Right cardiac atrium (tissue), 5 donors: ENCODE measurements around the gene USP25. TPM values are rescaled to one million over a fixed set of nuclear protein-coding genes. Genes with fewer than 3 reads are reported as not detected.

ENCODE experiments used
- ATAC-seq, 2 donors: fragments of 200-7000 bp; cut with Tn5 transposase; one replicate each; pipeline versions ENCODE4 v1.8.0 to v1.9.1; 2020; ENCODE audit warnings: moderate library complexity in 2 of 2, mild to moderate bottlenecking in 1 of 2
- DNase-seq, 3 donors: peaks; one replicate each; pipeline ENCODE4 v3.0.0-alpha.2; 2020
- H3K27ac ChIP-seq: one replicate; pipeline ENCODE4 v1.5.1; 2013; ENCODE audit warnings: mild to moderate bottlenecking, low read length, control low read depth, moderate library complexity
- H3K27me3 ChIP-seq: one replicate; pipeline ENCODE4 v1.6.1; 2013; ENCODE audit not compliant: control insufficient read depth, insufficient read depth
- H3K4me1 ChIP-seq: one replicate; pipeline ENCODE4 v1.6.1; 2013; ENCODE audit warnings: low read length; ENCODE audit not compliant: control insufficient read depth, insufficient read depth
- H3K4me3 ChIP-seq: one replicate; pipeline ENCODE4 v1.5.1; 2013; ENCODE audit warnings: low read length, control low read depth
- H3K9me3 ChIP-seq: one replicate; pipeline ENCODE4 v1.6.1; 2013; ENCODE audit warnings: low read length; ENCODE audit not compliant: control insufficient read depth
- WGBS: extraction: QIAGEN DNeasy Blood & Tissue Kit; methylation state at CpG from one replicate; pipeline ENCODE4 v1.1.7; 2013; 5-methylcytosine and 5-hydroxymethylcytosine counted together
- intact Hi-C, 4 donors: fragments of 100-400 bp; cut with DNase I; formaldehyde crosslinking; loops; one replicate each; pipeline versions ENCODE4 v1.11.0 to v1.14.0; 2022 to 2023
- polyA plus RNA-seq: library from polyadenylated mRNA; stranded (reverse); fragments of 200-250 nt; gene quantifications from one replicate; pipeline ENCODE4 v1.2.3, GENCODE V29; 2013
- total RNA-seq, 4 donors: library from RNA; stranded (reverse); fragmentation: NEBNext Ultra II Directional; extraction: Animal tissue kit (Norgen Biotek cat#: 25700); gene quantifications; one replicate each; pipeline ENCODE4 v1.2.1, GENCODE V29; 2021
- donor health status: healthy with polysubstance abuse.
- donor health status: DM: no; HTN: yes; CAD: no.
- donor health status: DM: no; HTN: no; CAD: no.
- donor health status: DM: no; HTN: yes; CAD: no; lungs with severe emphysema.
- donor health status: DM: yes; HTN: yes; CAD: no.

USP25 gene
- total and polyA plus RNA-seq, 5 donors, result 31.5 to 60.6 (median 48.7) TPM

DNA sequence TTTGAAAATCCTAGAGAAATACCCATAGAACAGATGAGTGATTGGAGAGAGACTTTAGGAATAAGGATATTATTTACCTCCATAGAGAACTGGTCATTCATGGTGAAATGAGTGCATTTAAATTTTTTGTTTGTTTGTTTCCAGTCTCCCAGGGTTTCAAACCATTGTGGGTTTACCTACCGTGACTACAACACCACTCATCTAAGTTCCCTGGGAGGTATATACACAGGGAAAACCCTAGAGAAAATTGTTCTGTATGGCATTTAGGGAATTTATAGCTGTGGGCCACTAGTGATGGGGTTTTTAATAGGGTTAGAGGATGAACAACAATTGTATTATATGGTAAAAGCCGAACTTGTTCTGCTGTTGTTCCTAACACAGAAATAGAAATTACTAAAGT is 109.2 kb downstream of the USP25 start:
- H3K4me3 ChIP-seq, result no peak overlapping the region
- H3K27me3 ChIP-seq, result no peaks in the 10 kb centered on the region
- 97% methylated on average over 2 of the region's 2 CpGs for WGBS
- DNase-seq, result no peak
- ATAC-seq, result no peak
- H3K27ac ChIP-seq, result no peak overlapping the region
- intact Hi-C loops, result no loop called here
- H3K9me3 ChIP-seq, result no peaks in the 10 kb centered on the region
- H3K4me1 ChIP-seq, result peaks cover 6% of the 10 kb centered on the region

DNA sequence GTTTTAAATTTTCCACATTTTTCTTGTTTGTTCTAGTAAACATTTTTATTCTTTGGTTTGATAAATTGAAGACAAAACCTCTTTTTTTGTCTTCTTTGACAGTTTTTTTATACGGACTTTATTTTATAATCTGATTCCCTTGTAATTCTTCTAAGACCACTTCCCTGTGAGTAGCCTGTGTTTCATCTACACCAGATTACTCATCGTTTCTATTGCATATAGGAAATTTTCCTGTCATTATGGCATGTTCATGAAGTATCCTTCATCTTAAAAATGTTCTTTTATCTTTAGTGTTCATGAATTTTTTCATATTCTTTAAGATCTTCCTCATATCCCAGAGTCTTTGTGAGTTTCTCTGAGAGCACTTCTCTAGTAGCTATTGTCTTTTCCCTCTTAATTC is 109.8 kb downstream of the USP25 start:
- no peaks in the 10 kb centered on the region for H3K27me3 ChIP-seq
- H3K9me3 ChIP-seq, result no peaks in the 10 kb centered on the region
- no peak overlapping the region for H3K27ac ChIP-seq
- peaks cover 6% of the 10 kb centered on the region for H3K4me1 ChIP-seq
- 87% methylated on average over 2 of the region's 2 CpGs for WGBS
- no peak overlapping the region for H3K4me3 ChIP-seq
- DNase-seq (no peak), ATAC-seq (no peak)
- intact Hi-C loops, result no loop called here

GRCh38 chr21:15840406-15840805 is 110.6 kb downstream of the USP25 start:
- 84% methylated on average over 3 of the region's 3 CpGs for whole genome bisulfite sequencing
- Histone ChIP-seq H3K9me3 (no peaks in the 10 kb centered on the region), H3K27me3 (no peaks in the 10 kb centered on the region), H3K27ac (no peak overlapping the region), H3K4me3 (no peak overlapping the region), H3K4me1 (peaks cover 6% of the 10 kb centered on the region)
- ATAC-seq (no peak), DNase-seq (no peak)
- intact Hi-C loops, result no loop called here

GRCh38 chr21:15841856-15842564 is 112.2 kb downstream of the USP25 start:
- DNase-seq (no peak), ATAC-seq (no peak)
- Histone ChIP-seq H3K9me3 (no peaks in the 10 kb centered on the region), H3K27me3 (no peaks in the 10 kb centered on the region), H3K27ac (no peak overlapping the region), H3K4me3 (no peak overlapping the region), H3K4me1 (peaks cover 6% of the 10 kb centered on the region)
- intact Hi-C loops, result no loop called here
- WGBS, result 58% methylated on average over 3 of the region's 3 CpGs

- Histone ChIP-seq H3K9me3 (no peaks in the 10 kb centered on the region), H3K27ac (no peak overlapping the region), H3K27me3 (no peaks in the 10 kb centered on the region), H3K4me3 (no peak overlapping the region), H3K4me1 (peaks cover 6% of the 10 kb centered on the region)
- WGBS, result 89% methylated on average over 2 of the region's 2 CpGs
- intact Hi-C loops, result no loop called here
- DNase-seq (no peak), ATAC-seq (no peak)
Measured at GRCh38 chr21:15842565-15842880, 112.7 kb downstream of the USP25 start.

DNA sequence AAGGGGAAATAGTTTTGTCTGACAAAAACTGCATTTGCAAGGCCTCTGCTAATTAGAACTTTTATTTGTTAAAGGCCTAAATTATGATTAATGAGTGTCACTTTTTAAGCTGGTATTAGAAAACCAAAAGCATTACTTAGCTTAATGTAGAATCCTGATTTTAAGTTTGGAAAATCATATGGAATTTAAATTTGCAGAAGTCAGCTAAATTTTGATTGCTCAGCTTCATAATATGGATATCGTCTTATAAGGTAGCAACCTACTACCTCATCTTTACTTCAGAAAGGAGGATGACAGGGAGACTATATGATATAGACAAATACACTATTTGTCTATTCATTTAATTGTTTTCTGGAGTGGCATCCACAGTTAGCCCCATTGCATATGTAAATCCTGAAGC is 114.0 kb downstream of the USP25 start:
- no peak for DNase-seq
- Histone ChIP-seq H3K27ac (no peak overlapping the region), H3K4me3 (no peak overlapping the region), H3K4me1 (peaks cover 3% of the 10 kb centered on the region), H3K27me3 (no peaks in the 10 kb centered on the region), H3K9me3 (no peaks in the 10 kb centered on the region)
- WGBS, result 99% methylated on average over 1 of the region's 1 CpG
- no peak for ATAC-seq
- intact Hi-C loops, result no loop called here

DNA sequence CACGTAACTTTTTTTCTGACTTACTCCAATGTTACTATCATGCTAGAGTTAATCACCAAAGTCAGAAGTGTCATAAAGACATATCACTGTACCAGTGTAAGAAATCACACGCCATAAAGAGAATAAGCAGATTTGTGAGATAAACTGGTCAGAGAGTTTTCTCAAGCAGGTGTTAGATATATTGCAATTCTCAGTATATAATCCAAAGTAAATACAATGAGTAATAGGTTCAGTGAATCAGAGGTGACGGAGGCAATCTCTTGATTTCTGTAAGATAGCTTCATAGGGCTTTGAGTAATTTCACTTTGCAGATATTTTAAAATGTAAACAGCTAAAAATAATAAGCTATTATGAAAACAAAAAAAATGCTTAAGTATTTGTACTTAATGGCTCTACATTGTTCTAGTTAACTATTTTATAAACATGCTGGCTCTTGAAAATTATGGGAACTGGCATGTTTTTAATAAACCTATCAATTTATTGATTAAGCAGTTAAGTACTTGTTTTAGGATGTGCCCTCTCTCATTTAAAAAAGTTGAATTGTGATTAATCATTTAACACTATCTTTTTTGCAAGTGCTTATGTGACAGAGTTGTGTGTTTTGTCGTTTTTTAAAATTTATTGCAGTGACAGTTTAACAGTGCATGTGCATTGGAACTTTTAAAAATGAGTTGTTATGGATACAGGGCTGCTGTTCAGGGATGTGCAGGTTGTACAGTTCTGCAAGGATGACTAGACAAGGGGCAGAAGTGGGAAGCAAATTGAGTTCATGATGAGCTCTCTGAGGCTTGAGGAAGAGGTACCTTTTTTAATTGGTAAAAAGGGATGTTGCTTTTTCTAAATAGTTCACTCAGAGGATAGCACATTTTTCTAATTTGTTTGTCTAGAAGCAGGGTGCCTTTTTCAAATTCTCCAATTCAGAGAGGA is 119.1 kb downstream of the USP25 start:
- intact Hi-C loops, result no loop called here
- no peak overlapping the region for H3K4me3 ChIP-seq
- WGBS, result 88% methylated on average over 4 of the region's 4 CpGs
- DNase-seq, result no peak
- ATAC-seq, result no peak
- no peak overlapping the region for H3K27ac ChIP-seq
- H3K27me3 ChIP-seq, result no peaks in the 10 kb centered on the region
- no peaks in the 10 kb centered on the region for H3K4me1 ChIP-seq
- H3K9me3 ChIP-seq, result no peaks in the 10 kb centered on the region

- DNase-seq, result no peak
- Histone ChIP-seq H3K27ac (no peak overlapping the region), H3K4me1 (no peaks in the 10 kb centered on the region), H3K27me3 (no peaks in the 10 kb centered on the region), H3K9me3 (no peaks in the 10 kb centered on the region), H3K4me3 (no peak overlapping the region)
- ATAC-seq, result no peak
- WGBS, result 94% methylated on average over 2 of the region's 2 CpGs
- intact Hi-C loops, result no loop called here
Measured at GRCh38 chr21:15849927-15850326, 120.1 kb downstream of the USP25 start.

GRCh38 chr21:15850645-15851044 is 120.9 kb downstream of the USP25 start:
- intact Hi-C loops, result no loop called here
- H3K27ac ChIP-seq, result no peak overlapping the region
- DNase-seq (no peak), ATAC-seq (peak in 1 of 2 donors; percentile 23)
- no peaks in the 10 kb centered on the region for H3K4me1 ChIP-seq
- no peaks in the 10 kb centered on the region for H3K9me3 ChIP-seq
- no peaks in the 10 kb centered on the region for H3K27me3 ChIP-seq
- H3K4me3 ChIP-seq, result no peak overlapping the region
- 44% methylated on average over 1 of the region's 1 CpG for WGBS

DNA sequence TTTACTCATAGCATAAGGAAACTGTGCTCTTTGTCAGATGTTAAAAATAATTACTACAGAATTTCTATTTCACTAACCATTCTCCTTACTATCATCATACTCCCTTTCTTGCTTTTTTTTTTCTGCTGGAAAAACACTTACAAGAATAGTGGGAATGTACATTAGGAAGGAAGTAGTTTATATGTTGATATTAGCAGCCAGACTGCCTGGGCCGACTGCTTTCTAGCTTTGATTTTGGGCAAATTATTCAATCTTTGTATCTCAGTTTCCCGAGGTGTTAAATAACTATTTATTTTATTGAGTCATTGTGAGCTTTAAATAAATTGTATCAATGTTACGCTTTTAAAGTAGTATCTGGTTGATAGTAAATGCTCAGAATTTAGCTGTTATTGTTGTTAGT is 122.4 kb downstream of the USP25 start:
- ATAC-seq (no peak), DNase-seq (no peak)
- intact Hi-C loops, result no loop called here
- Histone ChIP-seq H3K27ac (no peak overlapping the region), H3K4me1 (no peaks in the 10 kb centered on the region), H3K4me3 (no peak overlapping the region), H3K9me3 (no peaks in the 10 kb centered on the region), H3K27me3 (no peaks in the 10 kb centered on the region)
- WGBS, result 71% methylated on average over 3 of the region's 3 CpGs

GRCh38 chr21:15853126-15853525 is 123.3 kb downstream of the USP25 start:
- DNase-seq, result no peak

More at GRCh38 chr21:15853126-15853525, 123.3 kb downstream of the USP25 start:
- Histone ChIP-seq H3K4me1 (no peaks in the 10 kb centered on the region), H3K27ac (no peak overlapping the region), H3K27me3 (no peaks in the 10 kb centered on the region), H3K9me3 (no peaks in the 10 kb centered on the region), H3K4me3 (no peak overlapping the region)
- intact Hi-C loops, result no loop called here
- WGBS, result 95% methylated on average over 3 of the region's 3 CpGs
- no peak for ATAC-seq
